Measurements from ENCODE around the gene WIPI1. TPM values are rescaled to one million over a fixed set of nuclear protein-coding genes. Genes with fewer than 3 reads are reported as not detected.

WIPI1 gene
- total and polyA plus RNA-seq, 2 of the 13 experiments (the other 11 are each of a cell fraction or from before 2014, with no cell fraction given), result 29.4 to 141 TPM

- TF ChIP-seq KMT2A (CRISPR knock-in tag; IDR thresholded peaks at IDR 0.05), result 0 out of 2 replicates have a peak, but pooled peaks have one; percentile 56
- peak; percentile 69; the same call in 1 of the 2 replicates for TF ChIP-seq ZNF362 (CRISPR knock-in tag; IDR thresholded peaks at IDR 0.05; ENCODE audit: borderline replicate concordance)
- TF ChIP-seq CREBL2 (CRISPR knock-in tag; IDR thresholded peaks at IDR 0.05; ENCODE audit: borderline replicate concordance), result peak; percentile 68; the same call in 1 of the 2 replicates
- no peak for TF ChIP-seq ZNF766 (CRISPR knock-in tag; IDR thresholded peaks at IDR 0.05; ENCODE audit: borderline replicate concordance)
- no peak for TF ChIP-seq ZNF549 (CRISPR knock-in tag; IDR thresholded peaks at IDR 0.05)
- TF ChIP-seq ZNF7 (CRISPR knock-in tag; IDR thresholded peaks at IDR 0.05), result peak; percentile 80
- TF ChIP-seq STAG1 (CRISPR knock-in tag; IDR thresholded peaks at IDR 0.05), result peak; percentile 26
- no peak for TF ChIP-seq CEBPZ (IDR thresholded peaks at IDR 0.05; ENCODE audit: low read length)
- peak; percentile 70; the same call in 1 of the 2 replicates for TF ChIP-seq ZMYM3 (CRISPR knock-in tag; IDR thresholded peaks at IDR 0.05)
- TF ChIP-seq JUN (CRISPR knock-in tag; IDR thresholded peaks at IDR 0.05), result peak; percentile 94
- no peak; the same call in 1 of the 2 replicates for TF ChIP-seq ZNF33A (CRISPR knock-in tag; IDR thresholded peaks at IDR 0.05; ENCODE audit: borderline replicate concordance)
- TF ChIP-seq ZNF251 (CRISPR knock-in tag; IDR thresholded peaks at IDR 0.05), result peak; percentile 88; the same call in 1 of the 2 replicates
- TF ChIP-seq ATF1 (CRISPR knock-in tag; IDR thresholded peaks at IDR 0.05), result peak; percentile 84
- TF ChIP-seq AGO2 (optimal IDR thresholded peaks at IDR 0.05; ENCODE audit: low read depth, low read length), result no peak
- peak; percentile 85 for TF ChIP-seq BRD4 (CRISPR knock-in tag; IDR thresholded peaks at IDR 0.05)
- 0 out of 2 replicates have a peak, but pooled peaks have one; percentile 12 for TF ChIP-seq RFXAP (CRISPR knock-in tag; IDR thresholded peaks at IDR 0.05; ENCODE audit: borderline replicate concordance)
- peak; percentile 24; the same call in 1 of the 2 replicates for TF ChIP-seq KAT7 (CRISPR knock-in tag; IDR thresholded peaks at IDR 0.05; ENCODE audit: borderline replicate concordance)
- 0 out of 2 replicates have a peak, but pooled peaks have one; percentile 39 for TF ChIP-seq ZNF782 (CRISPR knock-in tag; IDR thresholded peaks at IDR 0.05; ENCODE audit: borderline replicate concordance)
- no peak for TF ChIP-seq SCMH1 (CRISPR knock-in tag; IDR thresholded peaks at IDR 0.05; ENCODE audit: borderline replicate concordance)
- 0 out of 2 replicates have a peak, but pooled peaks have one; percentile 50 for TF ChIP-seq SNAI1 (CRISPR knock-in tag; IDR thresholded peaks at IDR 0.05; ENCODE audit: borderline replicate concordance)
- peak; percentile 51; the same call in 1 of the 2 replicates for TF ChIP-seq ZNF256 (CRISPR knock-in tag; conservative IDR thresholded peaks at IDR 0.05)
- peak; percentile 9; the same call in 1 of the 2 replicates for TF ChIP-seq NFE2 (CRISPR knock-in tag; IDR thresholded peaks at IDR 0.05)
- TF ChIP-seq ZNF333 (CRISPR knock-in tag; IDR thresholded peaks at IDR 0.05; ENCODE audit: borderline replicate concordance), result no peak
- TF ChIP-seq NR2F6 (IDR thresholded peaks at IDR 0.05), result peak; percentile 87
- peak; percentile 95 for TF ChIP-seq NR2F6 (CRISPR knock-in tag; IDR thresholded peaks at IDR 0.05)
Measured at GRCh38 chr17:68383443-68384321, 73.6 kb downstream of the WIPI1 start (continued).

Measured in HepG2 (cell line).